Tibial nerve (tissue), 3 donors: ENCODE results near the gene TNFRSF12A.

ENCODE experiments used
- CTCF ChIP-seq, 5 experiments: fragments of 200-600 bp in 3 of 5; fragments of 450-650 bp in 2 of 5; sonication (generic) in 3 of 5; IDR thresholded peaks; one replicate each; pipeline ENCODE4 v1.5.1; 2016 to 2019; ENCODE audit warnings: antibody characterized with exemption in 5 of 5, mild to moderate bottlenecking in 3 of 5, moderate library complexity in 2 of 5
- POLR2A ChIP-seq, 2 donors: fragments of 450-650 bp; IDR thresholded peaks; one replicate each; pipeline ENCODE4 v1.6.1; 2017; ENCODE audit warnings: antibody characterized with exemption in 2 of 2, mild to moderate bottlenecking in 2 of 2, moderate library complexity in 2 of 2

- no peak for TF ChIP-seq POLR2A (IDR thresholded peaks at IDR 0.05)
- TF ChIP-seq CTCF (IDR thresholded peaks at IDR 0.05), result no peak
Observed at GRCh38 chr16:3062553-3062952, 42.4 kb downstream of the TNFRSF12A start.
